Caco-2 (cell line): ENCODE results near the gene ORAI3. TPM values are rescaled to one million over a fixed set of nuclear protein-coding genes. Genes with fewer than 3 reads are reported as not detected.
A peak's percentile ranks its signal among the peaks of the same experiment; 100 is the strongest.

Source experiments
- BruUV-seq: library from RNA; stranded (reverse); fragments of 400-500 nt; replicated peaks from 2 replicates; lab custom pipeline; 2021; lab: Mats Ljungman, UMichigan
- CTCF ChIA-PET: fragments of 300-600 bp; sonication (Branson Sonifier 250); formaldehyde crosslinking; loops from one replicate; lab custom pipeline; 2022; ENCODE audit warnings: antibody characterized with exemption; lab: Charles Lee
- POLR2A ChIA-PET: fragments of 300-600 bp; sonication (Branson Sonifier 250); formaldehyde crosslinking; loops from one replicate; lab custom pipeline; 2022; ENCODE audit warnings: antibody characterized with exemption; lab: Charles Lee
- DNase-seq, 2 experiments: peaks; one replicate each; pipeline versions ENCODE4 v3.0.0 to v3.0.0-alpha.2; 2020 to 2022
- H3K27me3 ChIP-seq: replicated peaks from 2 replicates; pipeline ENCODE4 v1.6.0; 2011; ENCODE audit warnings: low read length; ENCODE audit not compliant: control insufficient read depth, insufficient read depth
- H3K36me3 ChIP-seq: 2 replicates; pipeline ENCODE4 v1.5.1; 2011; ENCODE audit warnings: low read length; ENCODE audit not compliant: control insufficient read depth, insufficient read depth
- H3K4me1 ChIP-seq: fragments of 250-450 bp; sonication (Bioruptor Pico); 2 replicates; pipeline ENCODE4 v1.5.1; 2020; ENCODE audit warnings: mild to moderate bottlenecking
- H3K4me3 ChIP-seq: 2 replicates; pipeline ENCODE4 v1.5.1; 2011; ENCODE audit warnings: low read depth, mild to moderate bottlenecking, control low read depth, low read length
- H3K9me3 ChIP-seq: fragments of 250-450 bp; sonication (Bioruptor Pico); 2 replicates; pipeline ENCODE4 v1.5.1; 2020; ENCODE audit warnings: mild to moderate bottlenecking, moderate library complexity
- H3K27ac Mint-ChIP-seq: one replicate; pipeline ENCODE4 v1.8.0; 2022; ENCODE audit warnings: mixed read lengths; ENCODE audit not compliant: unreplicated experiment
- H3K27me3 Mint-ChIP-seq: one replicate; pipeline ENCODE4 v1.8.0; 2022; ENCODE audit warnings: mixed read lengths; ENCODE audit not compliant: insufficient read depth, unreplicated experiment
- H3K36me3 Mint-ChIP-seq: one replicate; pipeline ENCODE4 v1.8.0; 2022; ENCODE audit warnings: mild to moderate bottlenecking, mixed read lengths; ENCODE audit not compliant: insufficient read depth, unreplicated experiment
- H3K4me1 Mint-ChIP-seq: one replicate; pipeline ENCODE4 v1.8.0; 2022; ENCODE audit warnings: low read depth, mixed read lengths; ENCODE audit not compliant: unreplicated experiment
- H3K4me3 Mint-ChIP-seq: one replicate; pipeline ENCODE4 v1.8.0; 2022; ENCODE audit warnings: mild to moderate bottlenecking, moderate library complexity, mixed read lengths; ENCODE audit not compliant: unreplicated experiment
- H3K9me3 Mint-ChIP-seq: one replicate; pipeline ENCODE4 v1.8.0; 2022; ENCODE audit warnings: mixed read lengths; ENCODE audit not compliant: unreplicated experiment
- intact Hi-C: fragments of 100-400 bp; cut with micrococcal nuclease; formaldehyde crosslinking; loops from one replicate; pipeline ENCODE4 v1.10.0; 2022; ENCODE audit not compliant: unreplicated experiment
- total RNA-seq: library from RNA; stranded (reverse); gene quantifications from 2 replicates; pipeline ENCODE4 v1.2.3, GENCODE V29; 2022
- TF ChIP-seq, protein P1 (sequence below), 2 experiments: fragments of 200-600 bp in 1 of 2; IDR thresholded peaks; 1 replicate in 1 of 2; 2 replicates in 1 of 2; pipeline versions ENCODE4 v1.5.1 to v1.8.0; 2011 to 2022; ENCODE audit warnings: antibody characterized with exemption in 1 of 2, control low read depth in 1 of 2, inconsistent platforms in 1 of 2, low read depth in 1 of 2, low read length in 1 of 2, mild to moderate bottlenecking in 1 of 2, moderate library complexity in 1 of 2; ENCODE audit not compliant: insufficient read depth in 1 of 2, severe bottlenecking in 1 of 2, unreplicated experiment in 1 of 2

Gene ORAI3
- total RNA-seq, 1 experiment from 2014 or later = 4.7 TPM

DNA sequence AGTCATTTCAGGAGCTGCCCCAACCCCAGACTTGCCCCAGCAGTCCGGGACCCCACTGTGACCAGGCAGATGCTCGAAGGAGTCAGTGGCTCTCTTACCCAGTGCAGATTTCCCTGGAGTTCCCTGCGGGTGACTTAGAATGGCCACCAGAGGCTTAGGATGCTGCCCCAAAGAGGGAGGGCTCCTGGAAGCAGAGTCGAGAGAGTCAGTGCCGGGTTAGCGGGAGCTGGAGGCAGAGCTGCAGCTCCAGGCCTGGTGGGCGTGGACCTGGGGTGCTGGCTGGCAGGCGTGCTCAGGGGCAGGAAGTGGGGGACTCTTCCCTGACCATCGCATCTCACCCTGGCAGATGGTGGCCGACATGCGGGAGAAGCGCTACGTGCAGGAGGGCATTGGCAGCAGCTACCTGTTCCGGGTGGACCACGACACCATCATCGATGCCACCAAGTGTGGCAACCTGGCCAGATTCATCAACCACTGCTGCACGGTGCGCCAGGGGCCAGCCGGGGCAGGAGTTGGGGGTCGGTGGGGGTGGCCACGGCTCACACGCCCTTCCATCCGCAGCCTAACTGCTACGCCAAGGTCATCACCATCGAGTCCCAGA lies 34.5 kb downstream of the ORAI3 start:
- CTCF ChIA-PET = interaction anchor here (1.1 kb wide), 1 partner anchor 159 kb away, joined by 4 read pairs; no protein-coding TSS in a partner anchor
- Histone ChIP-seq H3K4me1 (peaks cover 7% of the 10 kb centered on the region), H3K27me3 (no peaks in the 10 kb centered on the region), H3K9me3 (no peaks in the 10 kb centered on the region), H3K36me3 (no peaks in the 10 kb centered on the region), H3K4me3 (no peak overlapping the region)
- BruUV-seq = no TSS peak
- H3K36me3 Mint-ChIP-seq = peaks cover 19% of the 10 kb centered on the region
- POLR2A ChIA-PET = no interaction called here
- H3K27ac Mint-ChIP-seq = no peak overlapping the region
- no peak overlapping the region for H3K4me3 Mint-ChIP-seq
- TF ChIP-seq, protein P1, sequence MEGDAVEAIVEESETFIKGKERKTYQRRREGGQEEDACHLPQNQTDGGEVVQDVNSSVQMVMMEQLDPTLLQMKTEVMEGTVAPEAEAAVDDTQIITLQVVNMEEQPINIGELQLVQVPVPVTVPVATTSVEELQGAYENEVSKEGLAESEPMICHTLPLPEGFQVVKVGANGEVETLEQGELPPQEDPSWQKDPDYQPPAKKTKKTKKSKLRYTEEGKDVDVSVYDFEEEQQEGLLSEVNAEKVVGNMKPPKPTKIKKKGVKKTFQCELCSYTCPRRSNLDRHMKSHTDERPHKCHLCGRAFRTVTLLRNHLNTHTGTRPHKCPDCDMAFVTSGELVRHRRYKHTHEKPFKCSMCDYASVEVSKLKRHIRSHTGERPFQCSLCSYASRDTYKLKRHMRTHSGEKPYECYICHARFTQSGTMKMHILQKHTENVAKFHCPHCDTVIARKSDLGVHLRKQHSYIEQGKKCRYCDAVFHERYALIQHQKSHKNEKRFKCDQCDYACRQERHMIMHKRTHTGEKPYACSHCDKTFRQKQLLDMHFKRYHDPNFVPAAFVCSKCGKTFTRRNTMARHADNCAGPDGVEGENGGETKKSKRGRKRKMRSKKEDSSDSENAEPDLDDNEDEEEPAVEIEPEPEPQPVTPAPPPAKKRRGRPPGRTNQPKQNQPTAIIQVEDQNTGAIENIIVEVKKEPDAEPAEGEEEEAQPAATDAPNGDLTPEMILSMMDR (IDR thresholded peaks at IDR 0.05; ENCODE audit: insufficient read depth in 1 of 2, low read depth in 1 of 2, low read length in 1 of 2, severe bottlenecking in 1 of 2, unreplicated experiment in 1 of 2) = no peak
- H3K4me1 Mint-ChIP-seq = peaks cover 6% of the 10 kb centered on the region
- H3K9me3 Mint-ChIP-seq = no peaks in the 10 kb centered on the region
- DNase-seq = no peak
- no peaks in the 10 kb centered on the region for H3K27me3 Mint-ChIP-seq
- intact Hi-C loops = no loop called here

DNA sequence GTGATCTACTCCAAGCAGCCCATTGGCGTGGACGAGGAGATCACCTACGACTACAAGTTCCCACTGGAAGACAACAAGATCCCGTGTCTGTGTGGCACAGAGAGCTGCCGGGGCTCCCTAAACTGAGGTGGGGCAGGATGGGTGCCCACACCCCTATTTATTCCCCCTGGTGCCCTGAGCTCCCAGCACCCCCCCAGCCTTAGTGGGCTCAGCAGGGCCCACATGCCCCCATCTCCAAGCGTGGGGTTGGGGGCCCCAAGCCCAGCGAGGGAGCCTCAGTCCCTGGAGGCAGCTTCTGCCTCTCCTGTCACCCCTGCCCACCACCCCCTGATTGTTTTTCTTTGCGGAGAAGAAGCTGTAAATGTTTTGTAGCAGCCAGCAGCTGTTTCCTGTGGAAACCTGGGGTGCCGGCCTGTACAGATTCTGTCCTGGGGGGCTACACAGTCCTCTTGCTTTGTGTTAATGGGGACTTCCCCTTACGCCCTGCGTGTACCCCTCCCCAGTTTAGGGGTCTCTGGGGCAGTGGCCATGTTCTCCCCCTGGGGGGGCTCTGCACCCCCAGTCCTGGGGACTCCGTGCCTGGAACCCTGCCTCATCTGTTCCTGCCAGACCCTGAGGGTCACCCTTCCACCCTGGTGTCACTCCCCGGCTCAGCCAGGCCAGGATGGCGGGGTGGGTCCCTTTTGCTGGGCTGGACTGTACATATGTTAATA lies 35.2 kb downstream of the ORAI3 start:
- no peak for DNase-seq
- TF ChIP-seq, protein P1 (IDR thresholded peaks at IDR 0.05; ENCODE audit: insufficient read depth in 1 of 2, low read depth in 1 of 2, low read length in 1 of 2, severe bottlenecking in 1 of 2, unreplicated experiment in 1 of 2) = no peak
- intact Hi-C loops = loop anchor here (2.0 kb wide), 2 partner anchors 33 to 113 kb away; no protein-coding TSS in a partner anchor
- no TSS peak for BruUV-seq
- Histone ChIP-seq H3K4me3 (no peak overlapping the region), H3K9me3 (no peaks in the 10 kb centered on the region), H3K4me1 (peaks cover 7% of the 10 kb centered on the region), H3K27me3 (no peaks in the 10 kb centered on the region), H3K36me3 (no peaks in the 10 kb centered on the region)
- CTCF ChIA-PET = interaction anchor here (0.6 to 1.9 kb wide), 10 partner anchors 11 to 459 kb away, joined by 3 to 13 read pairs (median 4); partner anchors contain the start of genes KAT8, PRSS8, ZNF646 and ZNF668
- H3K4me3 Mint-ChIP-seq = no peak overlapping the region
- H3K36me3 Mint-ChIP-seq = peaks cover 19% of the 10 kb centered on the region
- POLR2A ChIA-PET = no interaction called here
- peaks cover 6% of the 10 kb centered on the region for H3K4me1 Mint-ChIP-seq
- no peaks in the 10 kb centered on the region for H3K9me3 Mint-ChIP-seq
- no peaks in the 10 kb centered on the region for H3K27me3 Mint-ChIP-seq
- H3K27ac Mint-ChIP-seq = no peak overlapping the region

DNA sequence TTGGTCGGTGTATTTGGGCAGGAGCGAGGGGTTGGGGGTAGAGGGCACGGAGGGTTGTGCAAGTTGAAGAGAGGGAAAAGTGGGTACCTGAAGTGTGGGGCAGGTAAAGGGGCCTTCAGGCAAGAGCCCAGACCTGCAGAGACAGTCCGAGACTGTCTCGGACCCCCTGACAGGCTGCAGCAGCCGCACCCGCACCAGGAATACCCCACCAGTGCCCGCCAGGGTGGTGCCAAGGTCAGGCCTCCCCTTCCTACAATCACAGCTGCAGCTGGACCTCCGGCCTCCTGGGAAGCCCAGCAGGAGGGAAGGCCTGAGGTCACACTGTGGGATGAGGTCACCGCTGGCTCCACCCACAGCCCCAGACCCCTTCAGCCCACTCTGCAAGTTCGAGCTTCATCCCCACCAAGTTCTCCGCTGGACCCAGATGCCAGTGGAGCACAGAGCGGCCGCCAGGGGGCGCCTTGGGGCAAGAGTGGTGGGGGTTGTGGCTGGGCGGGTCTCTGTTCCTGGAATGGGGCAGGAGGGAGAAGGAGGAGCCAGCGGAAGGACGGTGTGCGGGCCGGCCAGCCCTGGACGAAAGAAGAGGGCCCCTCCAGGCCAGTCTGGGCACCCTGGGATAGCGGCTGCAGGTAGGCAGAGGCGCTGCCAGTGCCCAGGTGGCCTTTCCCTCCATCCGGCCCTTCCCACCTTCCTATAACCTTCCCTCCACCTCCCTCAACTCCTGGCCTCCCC lies 36.0 kb downstream of the ORAI3 start, which contains the start of gene HSD3B7:
TSS of gene HSD3B7 (plus strand) at position 539 of the 732 bp plus-strand sequence. CDS start 452 bp downstream, outside the sequence.
- peaks cover 6% of the 10 kb centered on the region for H3K4me1 Mint-ChIP-seq
- intact Hi-C loops = loop anchor here (2.0 to 5.0 kb wide), 3 partner anchors 32 to 157 kb away; no protein-coding TSS in a partner anchor
- BruUV-seq = no TSS peak
- no peak within 1 kb of the TSS for H3K27ac Mint-ChIP-seq
- Histone ChIP-seq H3K36me3 (no peaks in the 10 kb centered on the region), H3K4me3 (0 out of 2 replicates have a peak within 1 kb of the TSS, but pooled peaks have one; percentile 15), H3K27me3 (no peaks in the 10 kb centered on the region), H3K4me1 (peaks cover 7% of the 10 kb centered on the region), H3K9me3 (no peaks in the 10 kb centered on the region)
- no peaks in the 10 kb centered on the region for H3K9me3 Mint-ChIP-seq
- H3K36me3 Mint-ChIP-seq = peaks cover 19% of the 10 kb centered on the region
- TF ChIP-seq, protein P1 (IDR thresholded peaks at IDR 0.05; ENCODE audit: insufficient read depth in 1 of 2, low read depth in 1 of 2, low read length in 1 of 2, severe bottlenecking in 1 of 2, unreplicated experiment in 1 of 2) = peak; percentile 83 to 93
- peak within 1 kb of the TSS; percentile 59 for H3K4me3 Mint-ChIP-seq
- ChIA-PET CTCF (interaction anchor here (0.6 to 1.9 kb wide), 9 partner anchors 12 to 458 kb away, joined by 3 to 13 read pairs (median 5); partner anchors contain the start of genes KAT8, PRSS8, ZNF646 and ZNF668), POLR2A (no interaction called here)
- no peaks in the 10 kb centered on the region for H3K27me3 Mint-ChIP-seq
- DNase-seq = peak; percentile 83 to 90
